ENCODE results near the gene KHSRP.

KHSRP gene

GRCh38 chr19:6374161-6374709, 50.4 kb downstream of the KHSRP start:
- H3K27ac ChIP-seq (ENCODE audit: low read depth, low read length): no peak overlapping the region

GRCh38 chr19:6373813-6374108, 50.9 kb downstream of the KHSRP start:
- Histone ChIP-seq H3K4me3 (ENCODE audit: low read length) (peak overlapping the region; percentile 70), H3K9ac (ENCODE audit: low read length) (no peak overlapping the region), H3K27ac (ENCODE audit: low read depth, low read length) (peak overlapping the region; percentile 68), H3K36me3 (ENCODE audit: control insufficient read depth, insufficient read depth, low read length) (no peaks in the 10 kb centered on the region), H3K27me3 (ENCODE audit: control insufficient read depth, insufficient read depth, low read length) (no peaks in the 10 kb centered on the region), H3K4me1 (ENCODE audit: control insufficient read depth, insufficient read depth, low read length) (peaks cover 6% of the 10 kb centered on the region)

More at GRCh38 chr19:6374161-6374709, 50.4 kb downstream of the KHSRP start:
- peaks cover 6% of the 10 kb centered on the region for H3K4me1 ChIP-seq (ENCODE audit: control insufficient read depth, insufficient read depth, low read length)
- H3K4me3 ChIP-seq (ENCODE audit: low read length): peak overlapping the region; percentile 70
- H3K27me3 ChIP-seq (ENCODE audit: control insufficient read depth, insufficient read depth, low read length): no peaks in the 10 kb centered on the region
- H3K36me3 ChIP-seq (ENCODE audit: control insufficient read depth, insufficient read depth, low read length): no peaks in the 10 kb centered on the region
- H3K9ac ChIP-seq (ENCODE audit: low read length): no peak overlapping the region

GRCh38 chr19:6373096-6373812, 51.4 kb downstream of the KHSRP start:
- H3K27ac ChIP-seq (ENCODE audit: low read depth, low read length): peak overlapping the region; percentile 99
- H3K36me3 ChIP-seq (ENCODE audit: control insufficient read depth, insufficient read depth, low read length): peaks cover 4% of the 10 kb centered on the region
- H3K4me3 ChIP-seq (ENCODE audit: low read length): peak overlapping the region; percentile 77
- H3K4me1 ChIP-seq (ENCODE audit: control insufficient read depth, insufficient read depth, low read length): peaks cover 6% of the 10 kb centered on the region
- peak overlapping the region; percentile 92 for H3K9ac ChIP-seq (ENCODE audit: low read length)
- H3K27me3 ChIP-seq (ENCODE audit: control insufficient read depth, insufficient read depth, low read length): no peaks in the 10 kb centered on the region

- H3K4me3 ChIP-seq (ENCODE audit: low read length): peak within 1 kb of the TSS; percentile 77
- H3K36me3 ChIP-seq (ENCODE audit: control insufficient read depth, insufficient read depth, low read length): peaks cover 9% of the 10 kb centered on the region
- peak within 1 kb of the TSS; percentile 99 for H3K27ac ChIP-seq (ENCODE audit: low read depth, low read length)
- peak within 1 kb of the TSS; percentile 92 for H3K9ac ChIP-seq (ENCODE audit: low read length)
- peaks cover 2% of the 10 kb centered on the region for H3K4me1 ChIP-seq (ENCODE audit: control insufficient read depth, insufficient read depth, low read length)
- no peaks in the 10 kb centered on the region for H3K27me3 ChIP-seq (ENCODE audit: control insufficient read depth, insufficient read depth, low read length)
Observed at GRCh38 chr19:6372594-6373095, 52.0 kb downstream of the KHSRP start, which contains the start of gene ALKBH7. Gene ALKBH7, plus strand, starts transcription at chr19:6372794. Its CDS starts 27 bp downstream, at chr19:6372821.

GRCh38 chr19:6364353-6364752, 60.3 kb downstream of the KHSRP start:
- no peak overlapping the region for H3K27ac ChIP-seq (ENCODE audit: low read depth, low read length)
- H3K9ac ChIP-seq (ENCODE audit: low read length): no peak overlapping the region
- peaks cover 5% of the 10 kb centered on the region for H3K4me1 ChIP-seq (ENCODE audit: control insufficient read depth, insufficient read depth, low read length)
- peaks cover 17% of the 10 kb centered on the region for H3K36me3 ChIP-seq (ENCODE audit: control insufficient read depth, insufficient read depth, low read length)
- no peaks in the 10 kb centered on the region for H3K27me3 ChIP-seq (ENCODE audit: control insufficient read depth, insufficient read depth, low read length)
- H3K4me3 ChIP-seq (ENCODE audit: low read length): no peak overlapping the region

All from rectal smooth muscle tissue (tissue), 1 donor.